Mammary epithelial cell (primary cell): ENCODE measurements around the gene GTPBP6.

Experiments
- CTCF ChIP-seq, 2 donors: IDR thresholded peaks in 1 of 2; conservative IDR thresholded peaks in 1 of 2; 2 replicates each; pipeline ENCODE4 v1.5.1; 2011 to 2012; ENCODE audit warnings: inconsistent platforms in 2 of 2, low read length in 2 of 2, mild to moderate bottlenecking in 2 of 2, control low read depth in 1 of 2, low read depth in 1 of 2; ENCODE audit not compliant: insufficient read depth in 1 of 2; ENCODE audit errors: extremely low read depth in 1 of 2
- EZH2 ChIP-seq: IDR thresholded peaks from 2 replicates; pipeline ENCODE4 v1.6.1; 2012; ENCODE audit warnings: low read length, inconsistent platforms, borderline replicate concordance

- no peak for TF ChIP-seq CTCF (conservative IDR thresholded peaks at IDR 0.05 in 1 of 2, IDR thresholded peaks at IDR 0.05 in 1 of 2; ENCODE audit: extremely low read depth in 1 of 2, insufficient read depth in 1 of 2, low read depth in 1 of 2, low read length in 2 of 2)
- no peak for TF ChIP-seq EZH2
These were observed 33.4 kb downstream of the GTPBP6 start for GRCh38 chrX:285076-285677.
